Stimulated activated CD8-positive, alpha-beta memory T cell treated with anti-CD3 and anti-CD28 coated beads, Interleukin-4, amount 100 ng/mL, for 1 hour (primary cell): Measurements from ENCODE around the gene SLC35D3.
"Not testable (repeated sequence)": the region's sequence is repeated elsewhere in the genome, so short reads cannot be mapped to it uniquely, and the experiment has no call there.

Source experiments
- DNase-seq, 2 donors: peaks; one replicate each; pipeline ENCODE4 v3.0.0-alpha.2; 2020; ENCODE audit warnings: low read depth in 2 of 2, low spot score in 1 of 2

Gene SLC35D3, protein sequence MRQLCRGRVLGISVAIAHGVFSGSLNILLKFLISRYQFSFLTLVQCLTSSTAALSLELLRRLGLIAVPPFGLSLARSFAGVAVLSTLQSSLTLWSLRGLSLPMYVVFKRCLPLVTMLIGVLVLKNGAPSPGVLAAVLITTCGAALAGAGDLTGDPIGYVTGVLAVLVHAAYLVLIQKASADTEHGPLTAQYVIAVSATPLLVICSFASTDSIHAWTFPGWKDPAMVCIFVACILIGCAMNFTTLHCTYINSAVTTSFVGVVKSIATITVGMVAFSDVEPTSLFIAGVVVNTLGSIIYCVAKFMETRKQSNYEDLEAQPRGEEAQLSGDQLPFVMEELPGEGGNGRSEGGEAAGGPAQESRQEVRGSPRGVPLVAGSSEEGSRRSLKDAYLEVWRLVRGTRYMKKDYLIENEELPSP

GRCh38 chr6:136921936-136922684 is at the start of gene SLC35D3:
Gene SLC35D3, plus strand, starts transcription at chr6:136922301. Its CDS starts 128 bp downstream, at chr6:136922429.
- no peak for DNase-seq

DNA sequence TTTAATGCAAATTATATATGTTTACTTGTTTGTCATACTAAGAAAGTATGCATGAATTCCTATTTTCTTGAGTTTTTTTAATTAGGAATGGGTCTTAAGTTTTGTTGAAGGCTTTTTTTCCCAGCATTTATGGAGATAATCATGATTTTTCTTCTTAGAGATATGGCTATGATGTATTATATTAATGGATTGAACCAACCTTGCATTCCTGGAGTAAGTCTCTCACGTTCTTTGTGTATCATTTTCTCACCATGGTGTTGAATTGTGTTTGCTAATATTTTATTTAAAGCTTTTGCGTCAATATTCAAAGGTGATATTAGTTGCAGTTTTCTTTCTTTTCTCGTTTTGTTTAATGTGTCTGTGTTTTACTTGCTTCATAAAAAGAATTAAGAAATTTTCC is 48.4 kb upstream of the SLC35D3 start:
- no peak for DNase-seq

DNA sequence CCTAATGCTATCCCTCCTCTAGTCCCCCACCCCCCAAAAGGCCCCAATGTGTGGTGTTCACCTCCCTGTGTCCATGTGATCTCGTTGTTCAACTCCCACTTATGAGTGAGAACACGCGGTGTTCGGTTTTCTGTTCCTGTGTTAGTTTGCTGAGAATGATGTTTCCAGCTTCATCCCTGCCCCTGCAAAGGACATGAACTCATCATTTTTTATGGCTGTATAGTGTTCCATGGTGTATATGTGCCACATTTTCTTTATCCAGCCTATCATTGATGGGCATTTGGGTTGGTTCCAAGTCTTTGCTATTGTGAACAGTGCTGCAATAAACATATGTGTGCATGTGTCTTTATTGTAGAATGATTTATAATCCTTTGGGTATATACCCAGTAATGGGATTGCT is 45.6 kb upstream of the SLC35D3 start:
- not testable (repeated sequence) for DNase-seq

DNA sequence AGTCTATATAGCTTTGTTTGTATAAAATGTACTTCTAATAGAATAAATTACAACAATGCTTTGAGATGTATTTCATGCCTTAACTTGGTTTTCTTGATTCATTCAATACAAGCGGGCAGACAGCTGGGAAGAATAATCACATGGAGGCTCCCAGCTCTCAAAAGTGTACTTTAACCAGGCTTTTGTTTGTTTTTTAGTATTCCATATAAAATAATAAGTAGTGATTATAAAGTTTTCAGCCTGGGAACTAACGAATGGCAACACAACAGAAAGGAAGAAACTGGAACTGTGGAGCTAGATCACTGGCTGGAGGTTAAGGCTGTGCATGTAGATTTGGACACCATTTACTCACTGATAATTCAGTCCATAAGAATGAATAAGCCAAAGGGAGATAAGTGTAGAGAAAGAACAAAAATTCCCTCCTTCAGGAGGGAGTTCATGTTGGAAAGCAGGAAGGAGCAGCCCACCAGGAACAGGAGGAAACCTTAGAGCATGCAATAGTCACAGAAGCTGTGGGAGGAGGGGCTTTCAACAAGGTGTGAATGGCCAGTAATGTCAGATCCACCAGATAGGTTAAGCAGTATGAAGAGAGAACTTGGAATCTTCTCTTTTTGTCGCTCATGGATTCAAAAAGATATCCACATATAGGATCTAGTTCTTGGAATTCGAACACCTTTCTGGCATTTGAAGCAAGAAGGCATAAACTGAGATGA is 41.2 kb upstream of the SLC35D3 start:
- no peak for DNase-seq

DNA sequence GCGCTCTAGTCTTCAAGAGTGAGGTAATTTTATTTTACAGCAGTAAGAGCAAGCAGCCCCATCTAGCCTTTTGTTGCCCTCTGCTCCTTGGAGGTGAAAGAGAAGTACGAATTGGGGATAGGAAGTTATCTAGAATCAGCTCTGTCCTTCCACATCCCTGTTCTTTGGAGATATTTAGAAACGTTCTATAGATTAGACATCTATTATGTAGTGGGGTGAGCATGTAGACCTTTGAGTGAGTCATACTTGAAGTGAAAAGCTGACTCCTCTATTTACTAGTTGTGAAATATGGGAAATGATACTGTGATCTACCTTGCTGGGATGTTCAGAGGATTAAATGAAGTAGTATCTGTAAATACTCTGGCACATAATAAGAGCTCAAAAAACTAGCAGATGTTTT is 36.0 kb upstream of the SLC35D3 start:
- DNase-seq, result no peak

- no peak for DNase-seq
Observed at GRCh38 chr6:136887953-136888352, 34.1 kb upstream of the SLC35D3 start.

DNA sequence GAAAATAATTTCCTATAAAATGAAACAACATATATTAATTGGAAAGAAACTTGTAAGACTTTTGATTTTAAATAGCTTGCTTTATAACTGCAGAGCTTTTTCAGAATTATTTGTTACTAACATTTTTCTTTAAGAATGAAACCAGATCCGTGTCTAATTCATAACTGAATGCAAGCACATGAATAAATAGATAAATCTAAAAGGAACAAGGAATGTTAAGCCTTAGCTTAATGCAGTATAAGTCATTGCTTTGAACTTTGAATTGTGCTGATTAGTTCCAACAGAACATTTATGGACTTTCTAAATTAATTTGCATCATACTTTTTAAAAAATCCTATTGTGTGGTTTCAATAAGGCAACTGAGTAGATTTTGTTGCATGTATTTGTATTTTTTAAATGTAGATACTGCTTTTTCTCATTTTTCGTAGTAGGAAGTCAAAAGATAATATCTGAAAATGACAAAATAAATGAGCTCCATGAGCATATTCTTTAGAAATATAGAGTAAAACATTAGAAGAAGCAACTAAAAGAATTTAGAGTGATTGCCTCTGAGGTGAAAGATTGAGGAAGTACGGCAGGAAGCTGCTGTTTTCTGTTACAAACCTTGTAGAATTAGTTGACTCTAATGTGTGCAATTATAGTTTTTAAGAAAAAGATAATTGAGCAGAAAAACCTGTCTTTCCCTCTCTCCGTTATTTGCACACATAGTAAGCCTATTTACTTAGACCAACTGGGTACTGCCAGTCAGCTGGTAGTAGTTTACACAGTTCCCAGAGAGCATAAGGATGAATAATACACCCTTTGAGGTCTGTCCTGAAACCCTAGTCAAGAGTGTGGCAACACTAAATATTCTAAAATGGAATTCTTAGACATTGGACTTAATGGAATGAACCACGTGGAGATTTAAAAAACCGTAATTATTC is 32.6 kb upstream of the SLC35D3 start:
- DNase-seq, result no peak

- DNase-seq, result no peak
Observed at GRCh38 chr6:136890194-136890839, 31.8 kb upstream of the SLC35D3 start.

GRCh38 chr6:136890986-136891385 is 31.1 kb upstream of the SLC35D3 start:
- DNase-seq, result no peak

GRCh38 chr6:136893187-136893586 is 28.9 kb upstream of the SLC35D3 start:
- no peak for DNase-seq

DNA sequence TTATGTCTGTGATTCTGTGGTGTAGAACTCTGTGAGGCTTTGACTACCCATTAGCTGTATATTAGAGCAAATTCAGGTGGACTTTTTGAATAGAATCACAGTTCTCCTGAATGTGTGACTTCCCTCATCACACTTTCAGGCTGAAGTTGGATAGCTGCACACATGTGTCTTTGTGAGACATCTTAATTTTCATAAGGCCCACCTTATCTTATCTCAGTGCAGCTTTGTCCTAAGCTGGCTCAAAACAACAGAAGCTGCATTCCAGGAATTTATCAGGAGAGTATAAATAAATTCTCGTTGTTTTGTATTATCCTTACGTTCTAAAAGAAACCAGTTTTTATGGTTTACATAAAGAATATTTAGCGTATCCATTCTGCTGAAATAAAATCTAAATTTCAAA is 26.2 kb upstream of the SLC35D3 start:
- no peak for DNase-seq

DNA sequence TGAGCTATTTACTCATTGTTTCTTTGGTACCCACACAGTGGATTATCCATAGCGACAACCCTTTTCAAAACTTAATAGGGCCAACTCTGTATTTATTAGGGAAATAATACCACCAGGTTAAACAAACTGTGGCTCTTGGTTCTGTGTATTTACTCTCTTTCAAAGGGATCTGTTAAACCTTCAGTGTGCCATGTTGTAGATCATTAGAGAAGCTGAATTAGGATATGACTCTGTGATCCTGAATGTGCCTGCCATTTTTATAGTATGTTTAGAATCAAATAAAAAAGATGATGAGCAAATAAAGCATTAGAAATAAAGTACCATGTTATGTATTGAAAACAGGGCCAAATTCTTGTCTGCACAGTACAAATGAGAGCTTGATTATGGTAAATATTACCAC is 25.0 kb upstream of the SLC35D3 start:
- DNase-seq, result no peak

- DNase-seq, result no peak
Observed at GRCh38 chr6:136901212-136901784, 20.8 kb upstream of the SLC35D3 start.

DNA sequence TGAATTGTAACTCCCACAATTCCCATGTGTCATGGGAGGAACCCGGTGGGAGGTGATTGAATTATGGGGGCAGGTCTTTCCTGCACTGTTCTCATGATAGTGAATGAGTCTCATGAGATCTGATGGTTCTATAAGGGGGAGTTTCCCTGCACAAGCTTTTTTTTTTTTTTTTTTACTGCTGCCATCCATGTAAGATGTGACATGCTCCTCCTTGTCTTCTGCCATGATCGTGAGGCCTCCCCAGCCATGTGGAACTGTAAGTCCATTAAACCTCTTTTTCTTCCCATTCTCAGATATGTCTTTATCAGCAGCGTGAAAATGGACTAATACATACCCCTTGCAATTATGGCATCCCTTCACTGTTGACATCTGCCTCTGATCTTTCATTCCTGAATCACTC is 17.6 kb upstream of the SLC35D3 start:
- not testable (repeated sequence) for DNase-seq

GRCh38 chr6:136914947-136915346 is 7.2 kb upstream of the SLC35D3 start:
- DNase-seq, result no peak

GRCh38 chr6:136918706-136919105 is 3.4 kb upstream of the SLC35D3 start:
- no peak for DNase-seq

GRCh38 chr6:136920216-136920615 is 1.9 kb upstream of the SLC35D3 start:
- no peak for DNase-seq

DNA sequence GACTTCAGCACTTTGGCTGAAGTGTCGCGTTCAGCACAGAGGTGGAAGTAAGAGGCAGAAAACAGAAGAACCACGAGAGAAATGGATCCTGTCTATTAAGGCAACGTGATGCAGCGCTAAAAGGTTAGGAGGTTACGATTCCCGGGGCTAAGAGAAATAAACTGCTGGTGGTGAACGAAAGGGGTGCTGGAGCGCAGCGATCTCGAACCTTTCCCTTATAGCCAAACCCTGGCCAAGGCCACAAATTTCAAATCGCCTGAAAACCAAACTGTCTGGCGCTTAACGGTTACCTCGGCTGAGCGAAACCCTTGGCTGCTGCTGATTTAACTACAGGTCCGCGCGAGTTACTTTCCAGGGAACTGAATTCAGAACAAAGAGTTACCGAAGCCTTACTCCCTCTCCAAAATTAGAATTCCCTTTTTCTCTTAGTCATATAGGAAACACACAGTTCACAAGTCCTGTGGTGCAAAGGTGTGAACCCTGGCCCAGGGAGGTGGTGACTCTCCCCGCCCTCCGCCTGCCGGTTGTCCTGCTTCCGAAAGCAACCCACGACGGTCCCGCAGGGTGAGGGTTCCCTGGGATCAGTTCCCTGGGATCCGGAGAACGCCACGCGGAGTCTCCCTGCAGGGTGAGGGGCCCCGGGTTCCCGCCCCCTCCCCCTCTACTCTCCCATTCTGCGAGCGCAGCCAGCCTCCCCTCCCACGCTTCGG is 1.3 kb upstream of the SLC35D3 start:
- DNase-seq, result no peak

- DNase-seq, result no peak
Observed at GRCh38 chr6:136921381-136921935, 643 bp upstream of the SLC35D3 start.
